ENCODE measurements around the gene WNK2. TPM values are rescaled to one million over a fixed set of nuclear protein-coding genes. Genes with fewer than 3 reads are reported as not detected.

The WNK2 gene
- total RNA-seq, 2 donors from 2014 or later, result 0.70 to 1.1 TPM

- Mint-ChIP-seq H3K27ac (no peak overlapping the region), H3K9me3 (peaks cover 0 to 3% of the 10 kb centered on the region in 2 donors), H3K4me1 (ENCODE audit: low read depth) (no peaks in the 10 kb centered on the region), H3K27me3 (ENCODE audit: low read depth) (no peaks in the 10 kb centered on the region), H3K4me3 (no peak overlapping the region), H3K36me3 (ENCODE audit: insufficient read depth in 2 of 2) (peaks cover 0 to 2% of the 10 kb centered on the region in 2 donors)
- ATAC-seq (replicated peaks in 1 of 2) (no peak), DNase-seq (peak in 1 of 2 donors; percentile 6)
These were observed 53.6 kb downstream of the WNK2 start for GRCh38 chr9:93237540-93237939.

DNA sequence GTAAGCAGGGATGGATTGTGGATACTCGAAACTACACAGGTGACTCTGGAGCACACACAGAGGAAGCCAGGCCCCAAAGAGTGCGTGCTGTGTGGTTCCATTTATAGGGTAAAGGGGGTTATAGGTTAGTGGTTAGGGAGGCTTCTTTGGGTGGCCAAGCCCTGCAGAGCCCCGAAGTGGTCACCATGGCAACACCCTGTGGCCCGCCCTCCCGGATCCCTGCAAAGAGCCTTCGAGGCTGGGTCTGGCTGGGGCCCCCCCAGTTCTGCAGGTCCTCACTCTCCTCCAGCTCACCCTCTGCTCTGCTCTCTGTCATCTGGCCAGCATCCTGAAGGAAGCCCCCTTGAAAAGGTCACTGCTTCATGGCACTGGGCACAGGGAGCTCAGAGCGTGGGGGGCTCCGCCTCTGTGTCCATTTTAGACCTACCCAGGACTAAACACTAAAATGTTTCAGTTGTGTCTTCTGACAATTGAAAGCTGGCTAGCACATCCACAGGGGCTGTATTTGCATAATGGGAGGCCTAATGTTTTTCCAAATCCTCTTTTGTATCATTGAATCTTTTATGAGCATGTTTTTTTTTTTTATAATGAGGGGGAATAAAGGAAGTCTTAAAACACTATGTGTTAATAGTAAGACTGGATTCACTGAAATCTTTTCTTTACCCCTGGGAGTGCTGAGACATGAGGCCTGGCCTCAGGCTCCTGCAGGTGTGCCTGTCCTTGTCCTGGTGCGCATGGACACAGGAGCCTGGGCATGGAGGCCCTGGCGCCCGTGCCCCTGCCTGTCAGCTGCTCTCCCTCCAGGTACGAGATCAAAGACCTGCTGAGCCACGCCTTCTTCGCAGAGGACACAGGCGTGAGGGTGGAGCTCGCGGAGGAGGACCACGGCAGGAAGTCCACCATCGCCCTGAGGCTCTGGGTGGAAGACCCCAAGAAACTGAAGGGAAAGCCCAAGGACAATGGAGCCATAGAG lies 55.3 kb downstream of the WNK2 start:
- no peaks in the 10 kb centered on the region for H3K27me3 Mint-ChIP-seq (ENCODE audit: low read depth)
- no peak for ATAC-seq (replicated peaks in 1 of 2)
- peaks cover 0 to 2% of the 10 kb centered on the region in 2 donors for H3K36me3 Mint-ChIP-seq (ENCODE audit: insufficient read depth in 2 of 2)
- no peak overlapping the region for H3K27ac Mint-ChIP-seq
- DNase-seq, result no peak
- no peaks in the 10 kb centered on the region for H3K4me1 Mint-ChIP-seq (ENCODE audit: low read depth)
- H3K4me3 Mint-ChIP-seq, result no peak overlapping the region
- H3K9me3 Mint-ChIP-seq, result peaks cover 0 to 3% of the 10 kb centered on the region in 2 donors

DNA sequence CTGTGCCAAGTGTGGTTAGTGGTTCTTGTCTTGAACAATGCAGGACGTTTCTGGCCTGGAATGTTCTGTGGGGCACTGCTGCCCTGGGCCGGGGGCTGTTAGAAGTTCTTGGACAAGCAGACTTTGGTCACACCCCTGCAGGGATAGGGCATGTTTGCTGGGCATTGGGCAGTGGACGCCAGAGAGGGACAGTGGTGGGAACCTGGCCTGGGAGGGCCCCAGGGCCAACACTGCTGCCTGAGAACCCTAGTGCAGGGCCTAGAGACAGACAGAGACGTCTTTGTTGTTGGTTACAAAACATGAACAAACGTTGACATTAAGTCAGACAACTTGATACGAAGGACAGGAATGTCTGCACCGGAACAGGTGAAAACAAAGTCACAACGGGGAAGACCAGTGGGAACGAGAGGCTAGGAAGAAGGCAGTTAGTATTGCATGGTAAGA lies 57.0 kb downstream of the WNK2 start:
- DNase-seq, result no peak
- Mint-ChIP-seq H3K27ac (no peak overlapping the region), H3K4me3 (no peak overlapping the region), H3K4me1 (ENCODE audit: low read depth) (no peaks in the 10 kb centered on the region), H3K36me3 (ENCODE audit: insufficient read depth in 2 of 2) (peaks cover 0 to 2% of the 10 kb centered on the region in 2 donors), H3K9me3 (peaks cover 0 to 3% of the 10 kb centered on the region in 2 donors), H3K27me3 (ENCODE audit: low read depth) (no peaks in the 10 kb centered on the region)
- ATAC-seq (replicated peaks in 1 of 2), result no peak

GRCh38 chr9:93243112-93243511 lies 59.2 kb downstream of the WNK2 start:
- Mint-ChIP-seq H3K4me1 (ENCODE audit: low read depth) (no peaks in the 10 kb centered on the region), H3K27ac (no peak overlapping the region), H3K9me3 (no peaks in the 10 kb centered on the region), H3K36me3 (ENCODE audit: insufficient read depth in 2 of 2) (no peaks in the 10 kb centered on the region), H3K27me3 (ENCODE audit: low read depth) (no peaks in the 10 kb centered on the region), H3K4me3 (no peak overlapping the region)
- DNase-seq (no peak), ATAC-seq (replicated peaks in 1 of 2) (no peak)

- Mint-ChIP-seq H3K27me3 (ENCODE audit: low read depth) (no peaks in the 10 kb centered on the region), H3K4me1 (ENCODE audit: low read depth) (no peaks in the 10 kb centered on the region), H3K27ac (no peak overlapping the region), H3K36me3 (ENCODE audit: insufficient read depth in 2 of 2) (no peaks in the 10 kb centered on the region), H3K4me3 (no peak overlapping the region), H3K9me3 (no peaks in the 10 kb centered on the region)
- ATAC-seq (replicated peaks in 1 of 2), result no peak
- DNase-seq, result no peak
These were observed 60.2 kb downstream of the WNK2 start for GRCh38 chr9:93244101-93244500.

DNA sequence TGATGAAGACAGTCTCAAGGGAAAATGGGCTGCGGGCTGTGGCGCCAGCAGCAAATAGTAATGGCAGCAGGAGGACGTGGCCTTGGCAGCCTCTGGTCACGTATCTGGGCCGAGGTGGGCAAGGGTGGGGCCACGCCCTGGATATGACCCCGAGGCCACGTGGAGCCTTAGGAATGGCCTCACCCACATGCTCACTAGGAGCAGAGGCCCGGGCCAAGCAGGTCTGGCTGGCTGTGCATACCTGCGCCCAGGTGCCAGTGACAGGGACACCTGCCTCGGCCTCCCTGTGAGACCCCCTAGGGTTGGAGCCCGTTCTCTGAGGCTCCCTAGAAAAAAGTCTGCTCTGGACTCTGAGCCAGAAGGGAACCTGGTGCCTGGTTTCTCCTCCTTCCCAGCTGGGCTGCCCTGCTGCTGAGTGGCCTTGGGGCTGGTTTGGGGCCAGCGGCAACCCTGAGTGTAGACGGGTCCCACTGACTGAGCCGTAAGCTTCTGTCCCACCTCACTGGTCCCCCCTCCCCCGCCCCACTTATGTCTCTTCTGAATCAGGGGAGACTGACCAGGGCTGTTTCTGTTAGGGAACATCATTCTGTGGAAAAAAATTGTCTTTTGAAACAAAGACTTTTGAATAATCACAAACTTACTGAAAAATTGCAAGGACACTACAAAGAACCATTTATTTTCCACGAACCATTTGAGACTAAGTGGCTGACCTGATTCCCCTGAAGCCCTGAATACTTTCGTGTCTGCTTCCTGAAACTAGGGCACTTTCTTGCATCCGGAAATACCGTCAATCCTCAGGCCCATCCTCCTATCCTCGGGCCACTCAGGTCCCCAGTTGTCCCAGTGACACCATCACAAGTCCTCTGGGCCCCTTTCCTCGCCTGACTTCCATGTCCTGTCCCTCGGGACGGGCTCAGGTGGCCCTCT lies 60.8 kb downstream of the WNK2 start:
- H3K27ac Mint-ChIP-seq, result no peak overlapping the region
- no peaks in the 10 kb centered on the region for H3K4me1 Mint-ChIP-seq (ENCODE audit: low read depth)
- no peaks in the 10 kb centered on the region for H3K27me3 Mint-ChIP-seq (ENCODE audit: low read depth)
- H3K4me3 Mint-ChIP-seq, result no peak overlapping the region
- H3K9me3 Mint-ChIP-seq, result no peaks in the 10 kb centered on the region
- no peaks in the 10 kb centered on the region for H3K36me3 Mint-ChIP-seq (ENCODE audit: insufficient read depth in 2 of 2)
- DNase-seq (no peak), ATAC-seq (replicated peaks in 1 of 2) (no peak)

DNA sequence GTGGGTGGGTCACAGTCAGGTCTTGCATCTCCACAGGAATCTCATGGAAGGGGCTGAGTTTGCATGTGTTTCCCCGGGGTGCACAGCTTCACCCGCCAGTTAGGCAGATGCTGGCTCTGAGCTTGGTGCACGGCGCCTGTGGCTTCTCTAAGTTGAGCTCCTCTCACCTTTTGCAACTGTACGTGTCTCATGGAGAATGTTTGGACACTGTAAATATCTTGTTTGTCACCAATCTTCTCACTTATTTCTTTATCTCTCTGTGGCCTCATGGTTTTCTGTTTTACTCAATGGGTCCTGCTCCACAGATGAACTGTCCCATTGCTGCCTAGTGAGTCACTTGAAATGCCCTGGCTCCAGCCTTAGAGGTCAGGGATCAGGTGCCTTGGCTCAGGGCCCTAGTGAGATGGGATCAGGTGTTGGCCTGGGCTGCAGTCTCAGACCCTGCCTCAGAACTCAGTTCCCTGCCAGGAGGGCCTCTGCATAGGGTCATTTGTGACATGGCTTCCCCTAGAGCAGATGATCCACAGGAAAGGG lies 61.6 kb downstream of the WNK2 start:
- no peaks in the 10 kb centered on the region for H3K4me1 Mint-ChIP-seq (ENCODE audit: low read depth)
- DNase-seq (no peak), ATAC-seq (replicated peaks in 1 of 2) (no peak)
- no peak overlapping the region for H3K4me3 Mint-ChIP-seq
- H3K27ac Mint-ChIP-seq, result no peak overlapping the region
- no peaks in the 10 kb centered on the region for H3K27me3 Mint-ChIP-seq (ENCODE audit: low read depth)
- no peaks in the 10 kb centered on the region for H3K9me3 Mint-ChIP-seq
- H3K36me3 Mint-ChIP-seq (ENCODE audit: insufficient read depth in 2 of 2), result no peaks in the 10 kb centered on the region

GRCh38 chr9:93246111-93246510 lies 62.2 kb downstream of the WNK2 start:
- Mint-ChIP-seq H3K9me3 (no peaks in the 10 kb centered on the region), H3K4me3 (no peak overlapping the region), H3K36me3 (ENCODE audit: insufficient read depth in 2 of 2) (no peaks in the 10 kb centered on the region), H3K27me3 (ENCODE audit: low read depth) (no peaks in the 10 kb centered on the region), H3K4me1 (ENCODE audit: low read depth) (no peaks in the 10 kb centered on the region), H3K27ac (no peak overlapping the region)
- ATAC-seq (replicated peaks in 1 of 2) (no peak), DNase-seq (no peak)

GRCh38 chr9:93246526-93246925 lies 62.6 kb downstream of the WNK2 start:
- Mint-ChIP-seq H3K27me3 (ENCODE audit: low read depth) (no peaks in the 10 kb centered on the region), H3K9me3 (no peaks in the 10 kb centered on the region), H3K4me1 (ENCODE audit: low read depth) (no peaks in the 10 kb centered on the region), H3K27ac (no peak overlapping the region), H3K4me3 (no peak overlapping the region), H3K36me3 (ENCODE audit: insufficient read depth in 2 of 2) (no peaks in the 10 kb centered on the region)
- DNase-seq (no peak), ATAC-seq (replicated peaks in 1 of 2) (no peak)

DNA sequence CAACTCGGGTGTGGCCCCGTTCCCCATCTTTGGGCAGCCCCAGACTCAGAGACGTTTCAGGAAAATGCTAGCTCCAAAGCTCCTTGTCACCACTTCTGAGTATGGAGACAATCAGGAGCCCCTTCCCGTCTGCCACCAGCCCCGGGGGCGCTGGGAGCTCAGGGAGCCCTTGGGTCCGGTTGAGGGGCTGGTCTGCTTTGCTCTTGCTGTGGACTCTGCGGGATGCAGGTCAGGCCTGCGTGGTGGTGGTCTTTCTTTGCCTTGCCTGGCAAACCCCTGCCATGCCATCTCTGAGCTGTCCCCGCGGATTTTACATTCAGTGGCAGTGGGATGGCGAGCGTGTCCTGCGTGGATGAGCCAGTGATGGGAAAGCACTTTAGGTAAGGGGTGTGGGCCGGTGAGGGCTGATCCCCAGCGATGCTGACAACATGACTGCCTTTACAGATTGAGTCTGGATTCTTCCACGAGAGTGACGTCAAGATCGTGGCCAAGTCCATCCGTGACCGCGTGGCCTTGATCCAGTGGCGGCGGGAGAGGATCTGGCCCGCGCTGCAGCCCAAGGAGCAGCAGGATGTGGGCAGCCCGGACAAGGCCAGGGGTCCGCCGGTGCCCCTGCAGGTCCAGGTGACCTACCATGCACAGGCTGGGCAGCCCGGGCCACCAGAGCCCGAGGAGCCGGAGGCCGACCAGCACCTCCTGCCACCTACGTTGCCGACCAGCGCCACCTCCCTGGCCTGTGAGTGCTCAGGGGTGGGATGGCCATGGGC lies 63.3 kb downstream of the WNK2 start:
- Mint-ChIP-seq H3K27ac (no peak overlapping the region), H3K9me3 (no peaks in the 10 kb centered on the region), H3K4me1 (ENCODE audit: low read depth) (no peaks in the 10 kb centered on the region), H3K36me3 (ENCODE audit: insufficient read depth in 2 of 2) (no peaks in the 10 kb centered on the region), H3K4me3 (no peak overlapping the region), H3K27me3 (ENCODE audit: low read depth) (no peaks in the 10 kb centered on the region)
- ATAC-seq (replicated peaks in 1 of 2) (no peak), DNase-seq (no peak)

- Mint-ChIP-seq H3K27me3 (ENCODE audit: low read depth) (no peaks in the 10 kb centered on the region), H3K4me3 (no peak overlapping the region), H3K4me1 (ENCODE audit: low read depth) (no peaks in the 10 kb centered on the region), H3K36me3 (ENCODE audit: insufficient read depth in 2 of 2) (no peaks in the 10 kb centered on the region), H3K9me3 (no peaks in the 10 kb centered on the region), H3K27ac (no peak overlapping the region)
- DNase-seq, result no peak
- ATAC-seq (replicated peaks in 1 of 2), result no peak
These were observed 64.0 kb downstream of the WNK2 start for GRCh38 chr9:93247892-93248291.

GRCh38 chr9:93248386-93249040 lies 64.6 kb downstream of the WNK2 start:
- H3K36me3 Mint-ChIP-seq (ENCODE audit: insufficient read depth in 2 of 2), result no peaks in the 10 kb centered on the region
- no peak overlapping the region for H3K4me3 Mint-ChIP-seq
- ATAC-seq (replicated peaks in 1 of 2), result no peak
- no peak overlapping the region for H3K27ac Mint-ChIP-seq
- no peaks in the 10 kb centered on the region for H3K27me3 Mint-ChIP-seq (ENCODE audit: low read depth)
- no peaks in the 10 kb centered on the region for H3K4me1 Mint-ChIP-seq (ENCODE audit: low read depth)
- no peak for DNase-seq
- no peaks in the 10 kb centered on the region for H3K9me3 Mint-ChIP-seq
